Measurements from ENCODE around the gene TMPRSS12. TPM values are rescaled to one million over a fixed set of nuclear protein-coding genes. Genes with fewer than 3 reads are reported as not detected.
"Not testable (repeated sequence)": the region's sequence is repeated elsewhere in the genome, so short reads cannot be mapped to it uniquely, and the experiment has no call there.

Gene TMPRSS12
- total RNA-seq, 1 experiment from 2014 or later, result not detected

DNA sequence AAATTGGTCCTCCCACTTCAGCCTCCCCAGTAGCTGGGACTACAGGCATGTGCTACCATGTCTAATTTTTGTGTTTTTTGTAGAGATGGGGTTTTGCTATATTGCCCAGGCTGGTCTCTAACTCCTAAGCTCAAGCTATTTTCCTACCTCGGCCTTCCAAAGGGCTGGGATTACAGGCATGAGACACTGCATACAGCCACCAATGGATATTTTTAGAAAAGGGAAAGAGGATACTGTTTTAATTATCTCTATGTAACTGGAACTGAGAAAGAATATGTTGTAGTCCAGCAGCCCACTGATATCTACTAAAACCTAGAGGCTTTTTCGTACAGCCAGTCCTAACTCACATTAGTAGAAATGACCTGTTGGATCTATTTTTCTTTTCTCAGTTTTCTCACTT lies 6.2 kb downstream of the TMPRSS12 start:
- CTCF ChIA-PET, result no interaction called here
- no peak for DNase-seq (ENCODE audit: low read depth, low spot score)
- Histone ChIP-seq H3K4me1 (ENCODE audit: control insufficient read depth, insufficient read depth, low read length) (no peaks in the 10 kb centered on the region), H3K9me3 (ENCODE audit: control insufficient read depth, insufficient read depth, low read depth, low read length) (no peaks in the 10 kb centered on the region), H3K27ac (ENCODE audit: low read length) (no peak overlapping the region), H3K36me3 (ENCODE audit: control insufficient read depth, insufficient read depth, low read length) (no peaks in the 10 kb centered on the region), H3K27me3 (ENCODE audit: control insufficient read depth, insufficient read depth, low read length) (peaks cover 3% of the 10 kb centered on the region; the same call in 1 of the 2 replicates), H3K4me3 (ENCODE audit: low read depth in 2 of 2, low read length in 2 of 2) (no peak overlapping the region)
- no TSS peak for BruUV-seq (replicated peaks)
- POLR2A ChIA-PET, result no interaction called here
- in situ Hi-C loops (cut with HindIII; ENCODE audit: low pct_unique_long_range_greater_than_20kb, low sequenced_read_pairs) (no loop called here), intact Hi-C loops (cut with micrococcal nuclease; ENCODE audit: unreplicated experiment) (no loop called here)
- no peak for TF ChIP-seq SIN3A (IDR thresholded peaks at IDR 0.05; ENCODE audit: borderline replicate concordance, insufficient read depth, low read depth, low read length)
- no peak for TF ChIP-seq TCF7L2 (IDR thresholded peaks at IDR 0.05; ENCODE audit: low read depth, low read length)
- TF ChIP-seq, protein P1, sequence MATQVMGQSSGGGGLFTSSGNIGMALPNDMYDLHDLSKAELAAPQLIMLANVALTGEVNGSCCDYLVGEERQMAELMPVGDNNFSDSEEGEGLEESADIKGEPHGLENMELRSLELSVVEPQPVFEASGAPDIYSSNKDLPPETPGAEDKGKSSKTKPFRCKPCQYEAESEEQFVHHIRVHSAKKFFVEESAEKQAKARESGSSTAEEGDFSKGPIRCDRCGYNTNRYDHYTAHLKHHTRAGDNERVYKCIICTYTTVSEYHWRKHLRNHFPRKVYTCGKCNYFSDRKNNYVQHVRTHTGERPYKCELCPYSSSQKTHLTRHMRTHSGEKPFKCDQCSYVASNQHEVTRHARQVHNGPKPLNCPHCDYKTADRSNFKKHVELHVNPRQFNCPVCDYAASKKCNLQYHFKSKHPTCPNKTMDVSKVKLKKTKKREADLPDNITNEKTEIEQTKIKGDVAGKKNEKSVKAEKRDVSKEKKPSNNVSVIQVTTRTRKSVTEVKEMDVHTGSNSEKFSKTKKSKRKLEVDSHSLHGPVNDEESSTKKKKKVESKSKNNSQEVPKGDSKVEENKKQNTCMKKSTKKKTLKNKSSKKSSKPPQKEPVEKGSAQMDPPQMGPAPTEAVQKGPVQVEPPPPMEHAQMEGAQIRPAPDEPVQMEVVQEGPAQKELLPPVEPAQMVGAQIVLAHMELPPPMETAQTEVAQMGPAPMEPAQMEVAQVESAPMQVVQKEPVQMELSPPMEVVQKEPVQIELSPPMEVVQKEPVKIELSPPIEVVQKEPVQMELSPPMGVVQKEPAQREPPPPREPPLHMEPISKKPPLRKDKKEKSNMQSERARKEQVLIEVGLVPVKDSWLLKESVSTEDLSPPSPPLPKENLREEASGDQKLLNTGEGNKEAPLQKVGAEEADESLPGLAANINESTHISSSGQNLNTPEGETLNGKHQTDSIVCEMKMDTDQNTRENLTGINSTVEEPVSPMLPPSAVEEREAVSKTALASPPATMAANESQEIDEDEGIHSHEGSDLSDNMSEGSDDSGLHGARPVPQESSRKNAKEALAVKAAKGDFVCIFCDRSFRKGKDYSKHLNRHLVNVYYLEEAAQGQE (IDR thresholded peaks at IDR 0.05; ENCODE audit: insufficient read depth in 1 of 2, low read depth in 2 of 2, low read length in 1 of 2), result no peak
- TF ChIP-seq, protein P2, sequence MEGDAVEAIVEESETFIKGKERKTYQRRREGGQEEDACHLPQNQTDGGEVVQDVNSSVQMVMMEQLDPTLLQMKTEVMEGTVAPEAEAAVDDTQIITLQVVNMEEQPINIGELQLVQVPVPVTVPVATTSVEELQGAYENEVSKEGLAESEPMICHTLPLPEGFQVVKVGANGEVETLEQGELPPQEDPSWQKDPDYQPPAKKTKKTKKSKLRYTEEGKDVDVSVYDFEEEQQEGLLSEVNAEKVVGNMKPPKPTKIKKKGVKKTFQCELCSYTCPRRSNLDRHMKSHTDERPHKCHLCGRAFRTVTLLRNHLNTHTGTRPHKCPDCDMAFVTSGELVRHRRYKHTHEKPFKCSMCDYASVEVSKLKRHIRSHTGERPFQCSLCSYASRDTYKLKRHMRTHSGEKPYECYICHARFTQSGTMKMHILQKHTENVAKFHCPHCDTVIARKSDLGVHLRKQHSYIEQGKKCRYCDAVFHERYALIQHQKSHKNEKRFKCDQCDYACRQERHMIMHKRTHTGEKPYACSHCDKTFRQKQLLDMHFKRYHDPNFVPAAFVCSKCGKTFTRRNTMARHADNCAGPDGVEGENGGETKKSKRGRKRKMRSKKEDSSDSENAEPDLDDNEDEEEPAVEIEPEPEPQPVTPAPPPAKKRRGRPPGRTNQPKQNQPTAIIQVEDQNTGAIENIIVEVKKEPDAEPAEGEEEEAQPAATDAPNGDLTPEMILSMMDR (IDR thresholded peaks at IDR 0.05), result no peak
- no peak for TF ChIP-seq POLR2AphosphoS5 (IDR thresholded peaks at IDR 0.05; ENCODE audit: low read depth, low read length)
- ATAC-seq, result no peak

DNA sequence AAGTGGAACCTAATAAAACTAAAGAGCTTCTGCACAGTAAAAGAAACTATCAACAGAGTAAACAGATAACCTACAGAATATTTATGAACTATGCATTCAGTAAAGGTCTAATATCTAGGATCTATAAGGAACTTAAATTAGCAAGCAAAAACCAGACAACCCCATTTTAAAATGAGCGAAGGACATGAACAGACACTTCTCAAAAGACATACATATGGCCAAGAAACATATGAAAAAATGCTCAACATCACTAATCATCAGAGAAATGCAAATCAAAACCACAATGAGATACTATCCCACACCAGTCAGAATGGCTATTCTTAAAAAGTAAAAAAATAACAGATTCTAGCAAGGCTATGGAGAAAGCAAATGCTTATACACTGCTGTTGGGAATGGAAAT lies 12.5 kb downstream of the TMPRSS12 start:
- H3K27ac ChIP-seq (ENCODE audit: low read length); H3K4me1 ChIP-seq (ENCODE audit: control insufficient read depth, insufficient read depth, low read length); DNase-seq (ENCODE audit: low read depth, low spot score); CTCF ChIA-PET; intact Hi-C loops (cut with micrococcal nuclease; ENCODE audit: unreplicated experiment); BruUV-seq (replicated peaks); H3K27me3 ChIP-seq (ENCODE audit: control insufficient read depth, insufficient read depth, low read length); H3K4me3 ChIP-seq (ENCODE audit: low read depth in 2 of 2, low read length in 2 of 2); POLR2A ChIA-PET; H3K36me3 ChIP-seq (ENCODE audit: control insufficient read depth, insufficient read depth, low read length); ATAC-seq; H3K9me3 ChIP-seq (ENCODE audit: control insufficient read depth, insufficient read depth, low read depth, low read length); in situ Hi-C loops (cut with HindIII; ENCODE audit: low pct_unique_long_range_greater_than_20kb, low sequenced_read_pairs): not testable (repeated sequence)

DNA sequence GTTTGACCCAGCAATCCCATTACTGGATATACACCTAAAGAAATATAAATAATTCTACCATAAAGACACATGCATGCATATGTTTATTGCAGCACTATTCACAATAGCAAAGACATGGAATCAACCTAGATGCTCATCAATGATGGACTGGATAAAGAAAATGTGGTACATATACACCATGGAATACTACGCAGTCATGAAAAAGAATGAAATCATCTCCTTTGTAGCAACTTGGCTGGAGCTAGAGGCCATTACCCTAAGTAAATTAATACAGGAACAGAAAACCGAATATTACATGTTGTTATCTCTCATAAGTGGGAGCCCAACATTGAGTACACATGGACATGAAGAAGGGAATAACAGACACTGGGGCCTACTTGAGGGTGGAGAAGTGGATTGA lies 13.0 kb downstream of the TMPRSS12 start:
- H3K27ac ChIP-seq (ENCODE audit: low read length); in situ Hi-C loops (cut with HindIII; ENCODE audit: low pct_unique_long_range_greater_than_20kb, low sequenced_read_pairs); H3K4me3 ChIP-seq (ENCODE audit: low read depth in 2 of 2, low read length in 2 of 2); intact Hi-C loops (cut with micrococcal nuclease; ENCODE audit: unreplicated experiment); DNase-seq (ENCODE audit: low read depth, low spot score); POLR2A ChIA-PET; H3K9me3 ChIP-seq (ENCODE audit: control insufficient read depth, insufficient read depth, low read depth, low read length); ATAC-seq; H3K27me3 ChIP-seq (ENCODE audit: control insufficient read depth, insufficient read depth, low read length); H3K4me1 ChIP-seq (ENCODE audit: control insufficient read depth, insufficient read depth, low read length); BruUV-seq (replicated peaks); CTCF ChIA-PET; H3K36me3 ChIP-seq (ENCODE audit: control insufficient read depth, insufficient read depth, low read length): not testable (repeated sequence)
